Endothelial cell of hepatic sinusoid (primary cell): ENCODE results near the gene PBRM1.
"Not testable (repeated sequence)": the region's sequence is repeated elsewhere in the genome, so short reads cannot be mapped to it uniquely, and the experiment has no call there.

Experiments used
- in situ Hi-C: cut with HindIII; loops from 2 replicates; pipeline ENCODE4 v1.10.0; 2017; ENCODE audit warnings: low sequenced_read_pairs

PBRM1 gene

DNA sequence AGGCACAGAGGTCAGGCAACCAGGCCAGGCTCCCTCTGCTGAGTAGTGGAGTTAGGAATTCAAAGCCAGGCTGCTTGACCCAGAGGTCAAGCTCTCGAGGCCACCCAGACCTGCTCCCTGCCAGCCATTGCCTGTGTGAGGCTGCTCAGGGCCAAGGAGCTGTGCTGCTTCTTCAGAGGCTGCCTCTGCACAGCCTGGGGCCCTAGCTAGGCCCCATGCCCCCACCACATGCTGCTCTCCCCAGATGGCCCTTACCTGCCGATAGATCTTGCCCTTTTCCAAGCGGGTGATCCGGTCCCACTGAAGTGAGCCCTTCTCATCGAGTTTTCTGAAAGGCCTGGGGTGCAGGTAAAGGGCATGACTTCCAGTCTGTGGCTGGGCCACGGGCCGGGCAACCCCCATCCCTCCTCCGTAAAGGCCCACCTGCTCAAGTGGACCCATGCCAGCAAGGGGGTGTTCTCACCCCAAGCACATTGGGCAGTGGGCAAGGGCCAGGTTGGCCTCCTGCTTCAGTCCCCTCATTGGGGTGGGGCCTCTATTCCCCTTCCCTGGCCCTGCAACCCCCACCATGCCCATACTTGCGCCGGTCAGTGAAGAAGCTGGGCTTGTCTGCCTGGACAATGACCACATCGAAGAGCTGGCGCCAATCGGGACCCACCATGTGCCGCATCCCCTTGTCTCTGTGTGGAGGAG is 158.5 kb downstream of the PBRM1 start:
- in situ Hi-C loops, result no loop called here

GRCh38 chr3:52526671-52527038 is 159.1 kb downstream of the PBRM1 start:
- in situ Hi-C loops, result not testable (repeated sequence)

DNA sequence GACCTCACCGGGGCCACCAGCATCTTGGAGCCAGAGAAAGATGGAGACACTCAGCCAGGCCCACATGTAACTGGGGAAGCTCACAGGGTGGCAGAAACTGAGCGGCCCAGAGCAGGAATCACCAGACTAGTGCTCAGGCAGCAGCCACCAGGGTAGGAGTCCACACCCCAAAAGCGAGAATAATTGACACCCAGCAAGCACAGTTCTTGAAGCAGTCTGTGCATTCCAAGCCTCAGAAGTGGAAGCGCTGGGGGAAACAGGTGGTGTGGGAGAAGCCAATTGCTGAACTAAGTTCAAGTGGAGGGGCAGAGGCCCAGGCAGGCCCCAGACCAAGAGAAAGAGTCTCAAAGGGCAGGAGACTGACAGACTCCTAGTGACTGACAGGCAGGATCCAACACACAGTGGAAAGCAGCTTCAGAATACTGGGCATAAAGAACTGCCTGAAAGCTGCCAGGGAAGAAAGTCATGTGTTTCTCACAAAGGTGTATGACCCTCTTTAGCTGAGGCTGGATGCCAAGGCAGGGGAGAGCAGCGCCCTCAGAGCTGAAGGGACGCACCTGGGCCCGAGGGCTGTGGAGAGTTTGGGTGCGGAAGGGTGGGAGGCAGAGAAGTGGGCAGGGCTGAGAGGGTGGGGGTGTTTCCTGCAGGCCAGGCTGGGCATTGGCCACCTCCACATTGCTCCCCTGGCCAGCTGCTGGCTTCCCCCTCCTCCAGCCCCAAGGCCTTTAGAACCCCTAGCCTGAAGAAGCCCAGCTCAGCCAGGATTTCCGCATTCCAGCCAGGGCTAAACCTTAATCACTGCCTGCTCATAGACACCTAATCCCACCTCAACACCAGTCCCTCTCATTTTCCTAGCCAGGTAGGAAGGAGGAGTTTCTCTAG is 159.8 kb downstream of the PBRM1 start:
- in situ Hi-C loops, result no loop called here

- in situ Hi-C loops, result no loop called here
Measured at GRCh38 chr3:52524752-52525679, 160.7 kb downstream of the PBRM1 start.

DNA sequence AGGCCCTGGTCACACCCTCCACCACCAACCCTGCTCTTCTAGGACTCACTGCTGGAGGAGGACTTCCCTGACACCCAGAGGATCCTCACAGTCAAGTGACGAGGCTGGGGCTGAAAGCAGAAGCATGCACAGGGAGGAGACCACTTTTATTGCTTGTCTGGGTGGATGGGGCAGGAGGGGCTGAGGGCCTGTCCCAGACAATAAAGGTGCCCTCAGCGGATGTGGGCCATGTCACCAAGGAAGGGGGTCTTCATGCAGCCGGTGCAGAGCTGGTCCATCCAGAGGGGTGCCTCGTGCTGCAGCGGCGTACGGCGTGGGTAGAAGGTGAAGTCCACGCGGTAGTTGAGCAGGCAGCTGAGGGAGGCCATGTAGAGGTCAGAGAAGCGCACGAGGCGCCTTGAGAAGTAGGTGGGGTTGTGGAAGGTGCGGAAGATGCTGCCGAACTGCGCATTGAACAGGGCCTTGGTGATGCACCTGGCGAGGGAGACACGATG is 161.4 kb downstream of the PBRM1 start:
- in situ Hi-C loops, result no loop called here

GRCh38 chr3:52523386-52524257 is 162.1 kb downstream of the PBRM1 start:
- in situ Hi-C loops, result no loop called here

GRCh38 chr3:52522651-52523251 is 163.0 kb downstream of the PBRM1 start:
- in situ Hi-C loops, result no loop called here

DNA sequence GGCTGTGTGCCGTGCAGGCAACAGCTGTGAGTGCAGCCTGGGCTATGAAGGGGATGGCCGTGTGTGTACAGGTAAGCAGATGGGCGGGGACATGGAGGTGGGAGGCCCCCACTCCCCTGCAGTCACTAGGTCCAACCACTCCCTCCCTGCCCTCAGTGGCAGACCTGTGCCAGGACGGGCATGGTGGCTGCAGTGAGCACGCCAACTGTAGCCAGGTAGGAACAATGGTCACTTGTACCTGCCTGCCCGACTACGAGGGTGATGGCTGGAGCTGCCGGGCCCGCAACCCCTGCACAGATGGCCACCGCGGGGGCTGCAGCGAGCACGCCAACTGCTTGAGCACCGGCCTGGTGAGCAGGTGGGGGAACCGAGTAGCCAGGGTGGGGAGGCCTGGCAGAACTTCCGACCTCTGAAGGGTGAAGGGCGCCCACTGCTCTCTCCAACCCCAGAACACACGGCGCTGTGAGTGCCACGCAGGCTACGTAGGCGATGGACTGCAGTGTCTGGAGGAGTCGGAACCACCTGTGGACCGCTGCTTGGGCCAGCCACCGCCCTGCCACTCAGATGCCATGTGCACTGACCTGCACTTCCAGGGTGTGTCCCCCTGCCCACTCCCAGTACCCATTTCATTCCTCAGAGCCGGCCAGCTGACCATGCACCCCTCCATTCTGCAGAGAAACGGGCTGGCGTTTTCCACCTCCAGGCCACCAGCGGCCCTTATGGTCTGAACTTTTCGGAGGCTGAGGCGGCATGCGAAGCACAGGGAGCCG is 163.6 kb downstream of the PBRM1 start:
- in situ Hi-C loops, result no loop called here

DNA sequence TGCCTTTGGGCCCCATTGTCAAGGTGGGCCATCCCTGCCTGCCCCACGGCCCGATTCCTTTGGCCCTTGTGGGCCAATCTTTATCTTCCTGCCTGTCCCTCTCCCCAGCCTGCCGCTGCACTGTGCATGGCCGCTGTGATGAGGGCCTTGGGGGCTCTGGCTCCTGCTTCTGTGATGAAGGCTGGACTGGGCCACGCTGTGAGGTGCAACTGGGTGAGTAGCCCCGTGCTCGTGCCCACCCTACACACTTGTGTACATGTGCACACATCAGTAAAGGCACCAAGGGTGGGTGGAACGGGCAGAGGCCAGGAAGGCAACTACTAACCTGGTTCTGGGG is 164.3 kb downstream of the PBRM1 start:
- in situ Hi-C loops, result no loop called here

DNA sequence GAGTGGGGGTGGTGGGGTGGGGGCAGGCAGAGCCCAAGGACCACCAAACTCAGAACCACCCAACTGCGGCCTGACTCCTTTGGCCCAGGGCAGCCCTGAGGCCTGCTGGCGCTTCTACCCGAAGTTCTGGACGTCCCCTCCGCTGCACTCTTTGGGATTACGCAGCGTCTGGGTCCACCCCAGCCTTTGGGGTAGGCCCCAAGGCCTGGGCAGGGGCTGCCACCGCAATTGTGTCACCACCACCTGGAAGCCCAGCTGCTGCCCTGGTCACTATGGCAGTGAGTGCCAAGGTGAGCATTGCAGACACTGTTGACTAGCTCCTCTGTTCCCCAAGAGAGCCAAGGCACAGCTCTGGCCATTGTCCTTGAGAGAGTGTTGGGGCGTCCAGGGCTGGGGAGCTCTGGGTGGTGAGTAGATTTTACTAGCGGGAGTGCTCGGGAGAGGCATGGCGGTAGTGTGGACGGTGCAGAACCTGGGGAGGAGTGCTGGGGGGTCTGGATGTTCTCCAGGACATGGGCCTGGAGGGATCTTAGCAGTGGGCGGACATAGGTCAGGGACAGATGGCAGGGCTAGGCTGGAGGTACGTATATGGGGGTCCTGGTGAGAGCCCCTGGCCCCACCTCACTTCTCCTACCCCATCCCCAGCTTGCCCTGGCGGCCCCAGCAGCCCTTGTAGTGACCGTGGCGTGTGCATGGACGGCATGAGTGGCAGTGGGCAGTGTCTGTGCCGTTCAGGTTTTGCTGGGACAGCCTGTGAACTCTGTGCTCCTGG is 164.8 kb downstream of the PBRM1 start:
- in situ Hi-C loops, result no loop called here

DNA sequence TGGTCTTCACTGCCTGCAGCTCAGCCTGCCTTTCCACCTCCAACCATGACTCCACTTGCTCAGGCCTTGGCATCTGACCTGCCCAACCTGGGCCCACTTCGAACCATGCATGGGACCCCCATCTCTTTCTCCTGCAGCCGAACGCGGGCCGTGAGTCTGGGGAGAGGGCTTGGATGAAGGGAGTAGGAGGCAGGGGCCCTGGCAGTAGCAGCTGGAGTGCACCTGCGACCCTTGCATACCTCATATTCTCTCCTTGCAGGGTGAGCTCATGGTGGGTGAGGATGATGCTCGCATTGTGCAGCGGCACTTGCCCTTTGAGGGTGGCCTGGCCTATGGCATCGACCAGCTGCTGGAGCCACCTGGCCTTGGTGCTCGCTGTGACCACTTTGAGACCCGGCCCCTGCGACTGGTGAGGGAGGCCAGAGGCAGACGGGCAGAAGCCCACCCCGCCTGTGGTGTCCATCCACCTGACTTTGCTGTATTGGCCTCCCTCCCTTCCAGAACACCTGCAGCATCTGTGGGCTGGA is 165.5 kb downstream of the PBRM1 start:
- in situ Hi-C loops, result no loop called here

GRCh38 chr3:52519445-52520140 is 166.1 kb downstream of the PBRM1 start:
- in situ Hi-C loops, result no loop called here

DNA sequence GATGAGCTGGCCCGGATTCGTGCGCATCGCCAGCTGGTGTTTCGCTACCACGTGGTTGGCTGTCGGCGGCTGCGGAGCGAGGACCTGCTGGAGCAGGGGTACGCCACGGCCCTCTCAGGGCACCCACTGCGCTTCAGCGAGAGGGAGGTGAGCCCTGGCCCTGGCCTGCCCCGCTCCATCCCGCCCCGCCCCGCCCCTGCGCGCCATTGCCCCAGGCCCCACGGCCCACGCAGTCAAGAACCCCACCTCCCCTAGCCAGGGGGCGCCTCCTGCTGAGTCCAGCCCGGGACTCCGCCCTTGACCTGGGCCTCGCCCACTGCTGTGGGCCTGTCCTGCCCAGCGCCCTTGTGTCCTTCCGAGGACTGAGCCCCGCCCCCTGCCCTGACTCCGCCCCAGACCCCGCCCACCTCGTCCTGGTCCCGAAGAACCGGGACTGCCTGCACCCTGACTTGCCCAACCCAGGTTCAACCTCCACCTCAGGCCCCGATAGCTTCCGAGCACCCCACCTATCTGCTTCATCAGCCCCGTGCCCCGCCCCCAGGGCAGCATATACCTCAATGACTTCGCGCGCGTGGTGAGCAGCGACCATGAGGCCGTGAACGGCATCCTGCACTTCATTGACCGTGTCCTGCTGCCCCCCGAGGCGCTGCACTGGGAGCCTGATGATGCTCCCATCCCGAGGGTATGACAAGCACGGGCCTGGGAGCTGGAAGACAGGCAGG is 166.8 kb downstream of the PBRM1 start:
- in situ Hi-C loops, result no loop called here

DNA sequence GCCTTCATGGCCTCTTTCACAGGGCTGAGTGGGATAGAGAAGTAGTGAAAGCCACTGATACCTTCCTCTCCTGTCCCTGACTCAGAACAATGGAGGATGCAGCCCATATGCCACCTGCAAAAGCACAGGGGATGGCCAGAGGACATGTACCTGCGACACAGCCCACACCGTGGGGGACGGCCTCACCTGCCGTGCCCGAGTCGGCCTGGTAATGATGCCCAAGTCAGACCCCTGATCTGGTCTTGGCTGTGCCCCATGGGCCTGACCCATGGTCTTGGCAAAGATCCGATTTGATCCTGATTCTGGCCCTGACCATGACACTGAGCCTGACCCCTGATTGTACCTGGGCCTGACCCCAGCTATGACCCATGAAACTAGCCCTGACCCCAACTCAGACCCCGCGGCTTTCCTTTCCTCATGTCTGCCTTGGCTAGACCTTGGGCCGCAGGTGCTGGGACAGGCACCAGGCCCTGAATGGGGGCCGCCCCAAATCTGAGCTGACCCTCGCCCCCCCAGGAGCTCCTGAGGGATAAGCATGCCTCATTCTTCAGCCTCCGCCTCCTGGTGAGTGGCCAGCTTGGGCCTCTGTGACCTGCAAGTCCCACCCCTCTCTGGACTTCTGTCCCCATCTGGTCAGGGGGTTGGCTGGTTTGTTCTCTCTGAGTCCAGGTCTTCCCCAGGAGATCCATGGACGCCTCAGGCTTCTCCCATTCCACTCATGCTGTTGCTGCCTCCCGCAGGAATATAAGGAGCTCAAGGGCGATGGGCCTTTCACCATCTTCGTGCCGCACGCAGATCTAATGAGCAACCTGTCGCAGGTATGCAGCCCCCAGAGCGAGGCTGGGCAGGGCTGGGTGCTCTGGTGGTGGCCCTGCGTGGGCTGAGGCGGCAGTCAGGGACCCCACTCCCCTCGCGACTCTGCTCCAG is 167.7 kb downstream of the PBRM1 start:
- in situ Hi-C loops, result no loop called here

- in situ Hi-C loops, result no loop called here
Measured at GRCh38 chr3:52516509-52517195, 169.1 kb downstream of the PBRM1 start.
